Upper lobe of right lung (tissue), 1 donor: Measurements from ENCODE around the gene MAPKAP1. TPM values are rescaled to one million over a fixed set of nuclear protein-coding genes. Genes with fewer than 3 reads are reported as not detected.

Experiments used
- ATAC-seq: fragments of 200-7000 bp; cut with Tn5 transposase; one replicate; pipeline ENCODE4 v1.9.1; 2020; ENCODE audit warnings: mild to moderate bottlenecking, moderate library complexity
- DNase-seq: peaks from one replicate; pipeline ENCODE4 v3.0.0-alpha.2; 2020
- H3K27ac ChIP-seq: fragments of 200-600 bp; one replicate; pipeline ENCODE4 v1.8.0; 2022
- H3K27me3 ChIP-seq: fragments of 200-600 bp; one replicate; pipeline ENCODE4 v1.8.0; 2022; ENCODE audit warnings: mild to moderate bottlenecking
- H3K36me3 ChIP-seq: fragments of 200-600 bp; one replicate; pipeline ENCODE4 v1.8.0; 2022
- H3K4me1 ChIP-seq: fragments of 200-600 bp; one replicate; pipeline ENCODE4 v1.8.0; 2022
- H3K4me3 ChIP-seq: fragments of 200-600 bp; one replicate; pipeline ENCODE4 v1.8.0; 2022; ENCODE audit warnings: mild to moderate bottlenecking
- H3K9me3 ChIP-seq: fragments of 200-600 bp; one replicate; pipeline ENCODE4 v1.8.0; 2022
- CTCF ChIP-seq: fragments of 200-600 bp; IDR thresholded peaks from one replicate; pipeline ENCODE4 v1.8.0; 2022; ENCODE audit warnings: antibody characterized with exemption
- intact Hi-C: fragments of 100-400 bp; cut with DNase I; formaldehyde crosslinking; loops from one replicate; pipeline ENCODE4 v1.11.0; 2022
- total RNA-seq: library from RNA; stranded (reverse); fragmentation: NEBNext Ultra II Directional; extraction: Animal tissue kit (Norgen Biotek cat#: 25700); gene quantifications from one replicate; pipeline ENCODE4 v1.2.1, GENCODE V29; 2021
- donor health status: DM: no; HTN: yes; CAD: no; lungs with severe emphysema.

The MAPKAP1 gene
- total RNA-seq, 1 donor from 2014 or later, result 76.8 TPM

DNA sequence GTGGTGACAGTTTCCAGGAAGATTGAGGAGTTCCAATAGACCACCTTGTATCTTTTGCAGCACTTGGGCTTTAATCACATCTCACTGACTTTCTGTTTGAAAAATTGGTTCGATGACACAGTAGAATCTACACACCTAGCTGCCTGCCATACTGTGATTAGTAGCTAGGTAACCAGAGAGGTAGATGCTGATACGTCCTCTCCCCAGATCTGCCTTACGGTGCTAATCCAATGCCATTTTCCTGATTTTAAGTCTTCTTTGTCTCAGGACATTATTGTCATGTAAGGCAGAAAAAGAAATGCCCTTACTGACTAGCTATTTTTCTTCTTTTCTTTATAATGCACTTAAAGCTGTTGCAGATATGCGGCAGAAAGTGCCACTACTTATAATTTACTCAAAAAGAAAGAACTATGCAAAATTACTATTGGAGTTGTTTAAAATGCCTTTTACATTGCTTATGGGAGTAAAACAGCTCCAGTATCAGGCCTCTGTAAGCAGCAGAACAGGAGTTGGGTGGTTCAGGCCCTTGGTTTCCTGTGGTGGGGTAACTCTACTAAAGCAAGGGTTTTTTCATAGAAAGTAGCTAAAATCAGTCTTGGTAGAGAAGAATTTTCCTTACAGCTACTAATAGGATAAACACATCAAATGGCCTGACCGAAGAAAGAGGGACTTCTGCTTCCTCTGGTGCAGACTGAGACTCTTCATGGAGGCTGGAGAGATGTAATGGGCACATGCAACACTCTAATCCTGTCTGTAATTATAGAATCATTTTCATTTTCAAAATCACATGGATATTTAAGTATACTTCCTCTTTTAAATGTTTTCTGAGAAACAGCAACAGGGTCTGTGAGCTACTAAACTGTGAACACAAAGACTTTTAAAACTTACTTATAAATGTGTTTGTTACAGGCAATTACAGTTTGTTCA, 177.2 kb downstream of the MAPKAP1 start:
- no peaks in the 10 kb centered on the region for H3K9me3 ChIP-seq
- H3K4me1 ChIP-seq, result peaks cover 11% of the 10 kb centered on the region
- H3K27ac ChIP-seq, result no peak overlapping the region
- no peaks in the 10 kb centered on the region for H3K36me3 ChIP-seq
- no peak for TF ChIP-seq CTCF
- DNase-seq (no peak), ATAC-seq (peak; percentile 72)
- no peak overlapping the region for H3K4me3 ChIP-seq
- intact Hi-C loops, result no loop called here
- no peaks in the 10 kb centered on the region for H3K27me3 ChIP-seq

DNA sequence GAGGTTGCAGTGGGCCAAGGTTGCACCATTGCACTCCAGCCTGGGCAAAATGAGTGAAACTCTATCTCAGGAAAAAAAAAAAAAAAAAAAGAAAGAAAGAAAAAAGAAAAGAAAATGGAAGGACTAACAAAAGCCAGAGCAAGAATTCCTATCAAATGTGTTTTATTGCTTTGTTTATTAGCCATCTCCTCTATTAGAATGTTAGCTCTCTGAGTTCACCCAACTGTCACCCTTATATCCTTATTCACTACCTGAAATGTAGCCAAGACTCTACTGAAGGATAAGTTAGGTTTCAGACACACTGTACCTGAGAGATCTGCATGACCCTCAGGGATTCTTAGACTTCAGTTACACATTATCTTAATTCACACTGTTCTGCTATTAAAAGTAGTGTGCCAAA, 177.9 kb downstream of the MAPKAP1 start:
- no peak overlapping the region for H3K4me3 ChIP-seq
- H3K27me3 ChIP-seq, result no peaks in the 10 kb centered on the region
- peaks cover 17% of the 10 kb centered on the region for H3K4me1 ChIP-seq
- H3K27ac ChIP-seq, result no peak overlapping the region
- no peak for ATAC-seq
- DNase-seq, result no peak
- H3K9me3 ChIP-seq, result no peaks in the 10 kb centered on the region
- intact Hi-C loops, result no loop called here
- no peaks in the 10 kb centered on the region for H3K36me3 ChIP-seq
- TF ChIP-seq CTCF, result no peak

GRCh38 chr9:125527471-125528002, 179.5 kb downstream of the MAPKAP1 start:
- no peaks in the 10 kb centered on the region for H3K27me3 ChIP-seq
- H3K4me1 ChIP-seq, result peaks cover 22% of the 10 kb centered on the region
- no peak overlapping the region for H3K4me3 ChIP-seq
- ATAC-seq (peak; percentile 64), DNase-seq (no peak)
- no peak for TF ChIP-seq CTCF
- H3K36me3 ChIP-seq, result no peaks in the 10 kb centered on the region
- H3K27ac ChIP-seq, result no peak overlapping the region
- H3K9me3 ChIP-seq, result no peaks in the 10 kb centered on the region
- intact Hi-C loops, result no loop called here

- Histone ChIP-seq H3K4me1 (peaks cover 34% of the 10 kb centered on the region), H3K36me3 (no peaks in the 10 kb centered on the region), H3K9me3 (no peaks in the 10 kb centered on the region), H3K27me3 (no peaks in the 10 kb centered on the region), H3K27ac (no peak overlapping the region), H3K4me3 (no peak overlapping the region)
- no peak for TF ChIP-seq CTCF
- intact Hi-C loops, result no loop called here
- no peak for ATAC-seq
- no peak for DNase-seq
Observed at GRCh38 chr9:125525921-125526631, 180.9 kb downstream of the MAPKAP1 start.

GRCh38 chr9:125524583-125525355, 182.2 kb downstream of the MAPKAP1 start:
- H3K36me3 ChIP-seq, result no peaks in the 10 kb centered on the region
- intact Hi-C loops, result no loop called here
- peaks cover 32% of the 10 kb centered on the region for H3K4me1 ChIP-seq
- H3K9me3 ChIP-seq, result no peaks in the 10 kb centered on the region
- no peak for DNase-seq
- H3K27me3 ChIP-seq, result no peaks in the 10 kb centered on the region
- no peak overlapping the region for H3K4me3 ChIP-seq
- no peak for TF ChIP-seq CTCF
- no peak for ATAC-seq
- no peak overlapping the region for H3K27ac ChIP-seq
